Body of pancreas (tissue), 4 donors: ENCODE measurements around the gene RCE1.

ENCODE experiments used
- POLR2A ChIP-seq, 3 donors: fragments of 450-650 bp; IDR thresholded peaks; one replicate each; pipeline ENCODE4 v1.6.1; 2016; ENCODE audit warnings: antibody characterized with exemption in 3 of 3, mild to moderate bottlenecking in 2 of 3
- TF ChIP-seq, protein P1 (sequence below), 7 experiments: fragments of 450-650 bp in 4 of 7; fragments of 200-600 bp in 3 of 7; sonication (generic) in 3 of 7; IDR thresholded peaks; one replicate each; pipeline ENCODE4 v1.5.1; 2016 to 2019; ENCODE audit warnings: antibody characterized with exemption in 7 of 7

DNA sequence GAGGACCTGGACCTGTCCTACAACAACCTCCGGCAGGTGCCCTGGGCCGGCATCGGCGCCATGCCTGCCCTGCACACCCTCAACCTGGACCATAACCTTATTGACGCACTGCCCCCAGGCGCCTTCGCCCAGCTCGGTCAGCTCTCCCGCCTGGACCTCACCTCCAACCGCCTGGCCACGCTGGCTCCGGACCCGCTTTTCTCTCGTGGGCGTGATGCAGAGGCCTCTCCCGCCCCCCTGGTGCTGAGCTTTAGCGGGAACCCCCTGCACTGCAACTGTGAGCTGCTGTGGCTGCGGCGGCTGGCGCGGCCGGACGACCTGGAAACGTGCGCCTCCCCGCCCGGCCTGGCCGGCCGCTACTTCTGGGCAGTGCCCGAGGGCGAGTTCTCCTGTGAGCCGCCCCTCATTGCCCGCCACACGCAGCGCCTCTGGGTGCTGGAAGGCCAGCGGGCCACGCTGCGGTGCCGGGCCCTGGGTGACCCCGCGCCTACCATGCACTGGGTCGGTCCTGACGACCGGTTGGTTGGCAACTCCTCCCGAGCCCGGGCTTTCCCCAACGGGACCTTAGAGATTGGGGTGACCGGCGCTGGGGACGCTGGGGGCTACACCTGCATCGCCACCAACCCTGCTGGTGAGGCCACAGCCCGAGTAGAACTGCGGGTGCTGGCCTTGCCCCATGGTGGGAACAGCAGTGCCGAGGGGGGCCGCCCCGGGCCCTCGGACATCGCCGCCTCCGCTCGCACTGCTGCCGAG, 15.1 kb downstream of the RCE1 start:
- TF ChIP-seq, protein P1, sequence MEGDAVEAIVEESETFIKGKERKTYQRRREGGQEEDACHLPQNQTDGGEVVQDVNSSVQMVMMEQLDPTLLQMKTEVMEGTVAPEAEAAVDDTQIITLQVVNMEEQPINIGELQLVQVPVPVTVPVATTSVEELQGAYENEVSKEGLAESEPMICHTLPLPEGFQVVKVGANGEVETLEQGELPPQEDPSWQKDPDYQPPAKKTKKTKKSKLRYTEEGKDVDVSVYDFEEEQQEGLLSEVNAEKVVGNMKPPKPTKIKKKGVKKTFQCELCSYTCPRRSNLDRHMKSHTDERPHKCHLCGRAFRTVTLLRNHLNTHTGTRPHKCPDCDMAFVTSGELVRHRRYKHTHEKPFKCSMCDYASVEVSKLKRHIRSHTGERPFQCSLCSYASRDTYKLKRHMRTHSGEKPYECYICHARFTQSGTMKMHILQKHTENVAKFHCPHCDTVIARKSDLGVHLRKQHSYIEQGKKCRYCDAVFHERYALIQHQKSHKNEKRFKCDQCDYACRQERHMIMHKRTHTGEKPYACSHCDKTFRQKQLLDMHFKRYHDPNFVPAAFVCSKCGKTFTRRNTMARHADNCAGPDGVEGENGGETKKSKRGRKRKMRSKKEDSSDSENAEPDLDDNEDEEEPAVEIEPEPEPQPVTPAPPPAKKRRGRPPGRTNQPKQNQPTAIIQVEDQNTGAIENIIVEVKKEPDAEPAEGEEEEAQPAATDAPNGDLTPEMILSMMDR (IDR thresholded peaks at IDR 0.05), result no peak
- no peak for TF ChIP-seq POLR2A (IDR thresholded peaks at IDR 0.05)
